GM12865 (cell line): Measurements from ENCODE around the gene MAN2B1.
A peak's percentile ranks its signal among the peaks of the same experiment; 100 is the strongest.

ENCODE experiments used
- DNase-seq: peaks from one replicate; pipeline ENCODE4 v3.0.0; 2010; ENCODE audit warnings: low read depth
- H3K4me3 ChIP-seq: 2 replicates; pipeline ENCODE4 v1.5.1; 2011; ENCODE audit warnings: mild to moderate bottlenecking, low read depth, low read length, control low read depth
- TF ChIP-seq, protein P1 (sequence below): IDR thresholded peaks from 2 replicates; pipeline ENCODE4 v1.5.1; 2011; ENCODE audit warnings: low read length, control low read depth, low read depth, inconsistent platforms; ENCODE audit not compliant: insufficient read depth; ENCODE audit errors: missing control alignments

MAN2B1 gene

DNA sequence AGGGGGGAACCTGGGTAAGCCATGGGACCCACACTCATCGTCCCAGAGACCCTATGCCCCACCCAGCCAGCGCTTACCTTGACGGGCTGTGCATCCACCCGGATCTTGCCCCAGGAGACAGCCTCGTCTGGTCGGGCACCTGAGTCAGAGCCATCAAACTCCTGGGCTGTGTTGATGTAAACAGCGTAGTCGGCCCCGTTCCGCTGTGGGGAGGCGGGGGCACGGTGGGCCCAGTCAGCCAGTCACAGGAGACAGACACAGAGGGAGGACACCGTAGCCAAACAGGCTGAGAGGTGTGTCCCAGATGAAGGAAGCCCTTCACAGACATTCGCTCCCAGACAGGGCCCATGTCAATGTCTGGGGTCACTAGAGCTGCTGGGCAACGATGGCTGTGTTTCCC lies 9.4 kb upstream of the MAN2B1 start:
- no peak overlapping the region for H3K4me3 ChIP-seq
- TF ChIP-seq, protein P1, sequence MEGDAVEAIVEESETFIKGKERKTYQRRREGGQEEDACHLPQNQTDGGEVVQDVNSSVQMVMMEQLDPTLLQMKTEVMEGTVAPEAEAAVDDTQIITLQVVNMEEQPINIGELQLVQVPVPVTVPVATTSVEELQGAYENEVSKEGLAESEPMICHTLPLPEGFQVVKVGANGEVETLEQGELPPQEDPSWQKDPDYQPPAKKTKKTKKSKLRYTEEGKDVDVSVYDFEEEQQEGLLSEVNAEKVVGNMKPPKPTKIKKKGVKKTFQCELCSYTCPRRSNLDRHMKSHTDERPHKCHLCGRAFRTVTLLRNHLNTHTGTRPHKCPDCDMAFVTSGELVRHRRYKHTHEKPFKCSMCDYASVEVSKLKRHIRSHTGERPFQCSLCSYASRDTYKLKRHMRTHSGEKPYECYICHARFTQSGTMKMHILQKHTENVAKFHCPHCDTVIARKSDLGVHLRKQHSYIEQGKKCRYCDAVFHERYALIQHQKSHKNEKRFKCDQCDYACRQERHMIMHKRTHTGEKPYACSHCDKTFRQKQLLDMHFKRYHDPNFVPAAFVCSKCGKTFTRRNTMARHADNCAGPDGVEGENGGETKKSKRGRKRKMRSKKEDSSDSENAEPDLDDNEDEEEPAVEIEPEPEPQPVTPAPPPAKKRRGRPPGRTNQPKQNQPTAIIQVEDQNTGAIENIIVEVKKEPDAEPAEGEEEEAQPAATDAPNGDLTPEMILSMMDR = no peak
- no peak for DNase-seq

DNA sequence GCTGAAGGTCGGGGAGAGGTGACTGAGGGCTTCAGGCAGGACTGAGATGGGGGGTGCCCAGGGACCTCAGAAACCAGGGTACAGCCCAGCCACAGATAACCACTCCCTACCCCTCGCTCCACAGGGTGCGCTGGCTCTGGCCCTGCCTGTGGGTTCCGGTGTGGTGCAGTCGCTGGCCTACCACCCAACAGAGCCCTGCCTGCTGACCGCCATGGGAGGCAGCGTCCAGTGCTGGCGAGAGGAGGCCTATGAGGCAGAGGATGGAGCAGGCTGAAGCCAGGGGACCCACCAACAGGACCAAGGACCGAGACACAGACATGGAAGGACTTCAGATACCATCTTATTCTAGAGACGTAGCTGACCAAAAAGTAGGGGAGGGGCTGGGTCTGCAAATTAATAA lies 8.9 kb upstream of the MAN2B1 start:
- H3K4me3 ChIP-seq = no peak overlapping the region
- DNase-seq = no peak
- TF ChIP-seq, protein P1 = no peak

DNA sequence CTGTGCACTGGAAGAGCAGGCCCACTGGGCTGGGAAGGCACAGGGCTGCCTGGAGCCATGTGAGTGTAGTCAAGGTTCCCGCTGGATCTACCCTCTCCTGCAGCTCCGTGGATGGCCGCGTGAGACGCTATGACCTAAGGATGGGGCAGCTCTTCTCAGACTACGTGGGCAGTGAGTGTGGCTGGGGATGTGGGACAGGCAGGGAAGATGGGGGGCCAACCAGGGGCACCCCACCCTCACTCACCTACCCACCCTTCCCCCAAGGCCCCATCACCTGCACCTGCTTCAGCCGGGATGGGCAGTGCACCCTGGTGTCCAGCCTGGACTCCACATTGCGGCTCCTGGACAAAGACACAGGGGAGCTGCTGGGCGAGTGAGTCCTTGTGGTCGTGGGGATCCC lies 6.2 kb upstream of the MAN2B1 start:
- TF ChIP-seq, protein P1 = no peak
- no peak overlapping the region for H3K4me3 ChIP-seq
- no peak for DNase-seq

DNA sequence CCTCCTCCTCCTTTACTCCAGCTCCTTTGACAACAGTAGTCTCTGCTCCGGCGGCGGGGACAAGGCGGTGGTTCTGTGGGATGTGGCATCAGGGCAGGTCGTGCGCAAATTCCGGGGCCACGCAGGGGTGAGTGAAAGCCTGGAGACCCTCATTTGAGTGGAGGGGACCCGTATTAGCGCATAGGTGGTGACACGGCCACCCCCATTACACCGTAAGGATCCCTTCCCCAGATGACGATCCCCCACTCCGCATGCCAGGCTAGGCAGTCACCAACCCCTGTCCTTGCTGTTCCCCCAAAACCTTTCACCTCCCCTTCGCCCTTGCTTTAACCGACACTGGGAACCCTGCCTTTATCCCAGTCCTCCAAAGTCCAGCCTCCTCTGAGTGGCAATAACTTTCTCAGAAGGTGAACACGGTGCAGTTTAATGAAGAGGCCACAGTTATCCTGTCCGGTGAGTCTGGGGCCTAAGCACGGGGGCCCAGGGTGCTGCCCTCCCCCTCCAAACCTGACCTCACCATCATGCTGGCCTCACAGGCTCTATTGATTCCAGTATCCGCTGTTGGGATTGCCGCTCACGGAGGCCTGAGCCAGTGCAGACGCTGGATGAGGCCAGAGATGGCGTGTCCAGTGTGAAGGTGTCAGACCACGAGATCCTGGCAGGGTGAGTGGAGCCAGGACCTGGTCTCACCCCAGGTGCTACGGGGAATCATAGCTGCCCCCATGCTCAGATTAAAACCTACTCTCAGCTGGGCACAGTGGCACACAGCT lies 3.8 kb upstream of the MAN2B1 start:
- TF ChIP-seq, protein P1 = no peak
- DNase-seq = no peak

DNA sequence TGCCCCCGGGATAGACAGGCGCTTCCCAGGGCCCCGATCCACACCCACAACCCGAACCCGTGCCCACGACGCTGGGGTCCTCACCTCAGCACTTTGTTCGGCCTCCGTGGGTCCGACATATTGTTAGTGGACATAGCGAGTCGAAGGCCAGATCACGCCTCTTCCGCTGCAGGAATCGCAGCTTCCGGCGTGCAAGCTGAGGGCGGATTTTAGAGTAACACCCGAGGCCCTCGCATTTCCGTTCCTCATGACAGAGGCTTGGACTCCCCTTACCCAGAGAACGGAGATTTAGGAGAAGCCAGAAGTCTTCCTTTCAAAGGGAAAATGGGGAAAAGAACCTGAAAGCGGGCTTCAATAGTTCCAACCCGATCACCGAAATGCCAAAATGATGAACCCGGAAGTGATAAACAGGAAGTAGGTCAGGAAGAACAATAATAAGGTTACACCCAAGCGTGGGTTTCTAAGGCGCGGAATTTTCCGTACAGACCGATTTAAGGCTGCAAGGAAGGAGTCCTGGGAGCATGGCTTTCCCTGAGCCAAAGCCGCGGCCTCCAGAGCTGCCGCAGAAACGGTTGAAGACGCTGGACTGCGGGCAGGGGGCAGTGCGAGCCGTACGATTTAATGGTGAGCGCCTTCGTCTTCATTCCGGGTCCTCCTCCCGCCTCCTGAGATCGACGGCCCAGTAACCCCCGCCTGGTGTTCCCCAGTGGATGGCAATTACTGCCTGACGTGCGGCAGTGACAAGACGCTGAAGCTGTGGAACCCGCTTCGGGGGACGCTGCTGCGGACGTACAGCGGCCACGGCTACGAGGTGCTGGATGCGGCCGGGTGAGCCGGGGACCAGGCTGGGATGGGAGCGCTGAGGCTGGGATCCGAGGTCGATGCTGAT lies 3.0 kb upstream of the MAN2B1 start:
- TF ChIP-seq, protein P1 = no peak
- H3K4me3 ChIP-seq = peak overlapping the region; percentile 70
- DNase-seq = peak; percentile 90

More for the DNA sequence above, 3.8 kb upstream of the MAN2B1 start:
- peak overlapping the region; percentile 70 for H3K4me3 ChIP-seq

DNA sequence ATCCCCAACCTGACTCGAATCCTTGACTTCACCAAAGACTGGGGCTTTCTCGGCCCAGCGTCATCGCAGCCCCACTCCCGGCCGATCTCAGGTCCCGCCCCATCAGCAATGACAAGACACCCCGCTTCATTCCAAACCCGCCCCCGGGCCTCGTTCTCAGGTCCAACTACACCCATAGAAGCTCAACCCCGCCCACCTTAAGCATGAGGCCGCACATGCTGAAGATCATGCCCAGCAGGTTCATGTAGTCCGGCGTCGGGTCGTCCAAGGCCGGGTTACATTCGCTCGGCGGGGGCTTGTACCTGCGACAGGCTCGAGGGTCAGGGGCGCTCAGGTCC lies 2.4 kb upstream of the MAN2B1 start:
- H3K4me3 ChIP-seq = peak overlapping the region; percentile 70
- TF ChIP-seq, protein P1 = no peak
- DNase-seq = peak; percentile 66
